ENCODE measurements around the gene CCNG2.

DNA sequence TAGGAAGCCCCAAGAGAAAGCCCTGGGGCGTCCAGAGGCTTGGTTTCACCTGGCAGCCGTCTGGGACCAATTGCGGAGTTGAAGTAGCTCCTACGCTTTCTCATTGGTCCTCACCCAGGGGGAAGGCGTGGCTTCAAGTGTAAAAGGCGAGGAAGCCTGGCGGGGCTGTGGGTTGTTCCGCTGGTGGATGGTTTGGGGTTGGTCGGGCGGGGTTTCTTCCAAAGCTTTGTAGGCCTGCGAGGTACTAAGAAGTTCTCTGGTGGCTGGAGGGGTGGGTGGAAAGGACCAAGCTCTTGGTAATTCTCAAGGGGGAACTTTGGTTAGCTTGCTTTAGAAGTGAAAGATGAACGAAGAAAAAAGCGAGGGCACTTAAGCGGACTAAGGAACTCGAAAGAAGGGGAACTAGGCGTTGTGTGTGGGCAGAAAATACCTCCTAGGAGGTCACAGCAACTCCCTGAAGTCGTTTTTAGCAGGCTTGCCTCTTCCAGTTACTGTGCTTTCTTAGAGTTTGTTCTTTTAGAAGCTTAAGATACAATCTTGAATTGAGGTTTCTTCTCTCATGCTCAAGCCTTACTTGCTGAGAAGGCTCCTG lies 36.6 kb downstream of the CCNG2 start:
- TF ChIP-seq, protein P1, sequence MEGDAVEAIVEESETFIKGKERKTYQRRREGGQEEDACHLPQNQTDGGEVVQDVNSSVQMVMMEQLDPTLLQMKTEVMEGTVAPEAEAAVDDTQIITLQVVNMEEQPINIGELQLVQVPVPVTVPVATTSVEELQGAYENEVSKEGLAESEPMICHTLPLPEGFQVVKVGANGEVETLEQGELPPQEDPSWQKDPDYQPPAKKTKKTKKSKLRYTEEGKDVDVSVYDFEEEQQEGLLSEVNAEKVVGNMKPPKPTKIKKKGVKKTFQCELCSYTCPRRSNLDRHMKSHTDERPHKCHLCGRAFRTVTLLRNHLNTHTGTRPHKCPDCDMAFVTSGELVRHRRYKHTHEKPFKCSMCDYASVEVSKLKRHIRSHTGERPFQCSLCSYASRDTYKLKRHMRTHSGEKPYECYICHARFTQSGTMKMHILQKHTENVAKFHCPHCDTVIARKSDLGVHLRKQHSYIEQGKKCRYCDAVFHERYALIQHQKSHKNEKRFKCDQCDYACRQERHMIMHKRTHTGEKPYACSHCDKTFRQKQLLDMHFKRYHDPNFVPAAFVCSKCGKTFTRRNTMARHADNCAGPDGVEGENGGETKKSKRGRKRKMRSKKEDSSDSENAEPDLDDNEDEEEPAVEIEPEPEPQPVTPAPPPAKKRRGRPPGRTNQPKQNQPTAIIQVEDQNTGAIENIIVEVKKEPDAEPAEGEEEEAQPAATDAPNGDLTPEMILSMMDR (IDR thresholded peaks at IDR 0.05) = no peak
- no peak for TF ChIP-seq POLR2A (IDR thresholded peaks at IDR 0.05)

All from uterus (tissue), 2 donors.